OCI-LY3 (cell line): ENCODE results near the gene TMEM255B.
"Not testable (repeated sequence)": the region's sequence is repeated elsewhere in the genome, so short reads cannot be mapped to it uniquely, and the experiment has no call there.

Experiments used
- H2AFZ ChIP-seq: fragments of 200-600, 300-600 bp; shearing (Covaris generic); 2 replicates; pipeline ENCODE4 v1.6.0; 2014; ENCODE audit warnings: antibody characterized with exemption, low read depth, low read length
- H3K27ac ChIP-seq: fragments of 200-600, 300-600 bp; sonication (generic); 2 replicates; pipeline ENCODE4 v1.5.1; 2014; ENCODE audit warnings: mild to moderate bottlenecking, low read length, moderate library complexity, mixed read lengths
- H3K27me3 ChIP-seq: fragments of 200-600, 300-600 bp; sonication (generic); 2 replicates; pipeline ENCODE4 v1.6.1; 2014; ENCODE audit warnings: low read depth, low read length, mixed read lengths
- H3K36me3 ChIP-seq: fragments of 200-600, 300-600 bp; sonication (generic); replicated peaks from 2 replicates; pipeline ENCODE3; 2014; ENCODE audit warnings: low read depth, low read length, mixed read lengths
- H3K4me1 ChIP-seq: fragments of 300-600, 200-600 bp; sonication (generic); 2 replicates; pipeline ENCODE4 v1.6.1; 2014; ENCODE audit warnings: low read length, mixed read lengths
- H3K4me2 ChIP-seq: fragments of 200-600, 300-600 bp; sonication (generic); 2 replicates; pipeline ENCODE4 v1.6.1; 2014; ENCODE audit warnings: low read length, mixed read lengths
- H3K4me3 ChIP-seq: fragments of 300-600, 200-600 bp; sonication (generic); 2 replicates; pipeline ENCODE4 v1.5.1; 2014; ENCODE audit warnings: antibody characterized with exemption, mild to moderate bottlenecking, low read length, moderate library complexity
- H3K79me2 ChIP-seq: fragments of 300-600, 200-600 bp; shearing (Covaris generic); 2 replicates; pipeline ENCODE4 v1.6.1; 2014; ENCODE audit warnings: mild to moderate bottlenecking, low read length, mixed read lengths
- H3K9ac ChIP-seq: fragments of 300-600, 200-600 bp; shearing (Covaris generic); 2 replicates; pipeline ENCODE4 v1.6.0; 2014; ENCODE audit warnings: mild to moderate bottlenecking, low read length, moderate library complexity
- H3K9me3 ChIP-seq: fragments of 200-600, 300-600 bp; shearing (Covaris generic); 2 replicates; pipeline ENCODE4 v1.6.1; 2014; ENCODE audit warnings: low read length, mixed read lengths; ENCODE audit not compliant: insufficient read depth
- H4K20me1 ChIP-seq: fragments of 200-600, 300-600 bp; sonication (generic); 2 replicates; pipeline ENCODE4 v1.6.1; 2016; ENCODE audit warnings: low read length, mixed read lengths; ENCODE audit not compliant: insufficient read depth
- CTCF ChIP-seq: fragments of 200-600, 300-600 bp; sonication (generic); IDR thresholded peaks from 2 replicates; pipeline ENCODE4 v1.5.1; 2014; ENCODE audit warnings: antibody characterized with exemption, low read length, low read depth
- EZH2phosphoT487 ChIP-seq: fragments of 200-600 bp; shearing (Covaris generic); IDR thresholded peaks from 2 replicates; pipeline ENCODE4 v1.6.1; 2018; ENCODE audit warnings: antibody characterized with exemption, mixed run types, low read depth

Gene TMEM255B

GRCh38 chr13:113724780-113725315 is 34.2 kb upstream of the TMEM255B start:
- no peaks in the 10 kb centered on the region for H4K20me1 ChIP-seq
- H2AFZ ChIP-seq = no peak overlapping the region
- no peaks in the 10 kb centered on the region for H3K4me1 ChIP-seq
- no peak overlapping the region for H3K27ac ChIP-seq
- TF ChIP-seq EZH2phosphoT487 (no peak), CTCF (no peak)
- no peaks in the 10 kb centered on the region for H3K36me3 ChIP-seq
- no peaks in the 10 kb centered on the region for H3K9me3 ChIP-seq
- no peak overlapping the region for H3K9ac ChIP-seq
- H3K4me2 ChIP-seq = no peak overlapping the region
- H3K4me3 ChIP-seq = no peak overlapping the region
- no peaks in the 10 kb centered on the region for H3K79me2 ChIP-seq
- no peaks in the 10 kb centered on the region for H3K27me3 ChIP-seq

GRCh38 chr13:113725329-113726105 is 33.5 kb upstream of the TMEM255B start:
- H3K9me3 ChIP-seq, H3K27ac ChIP-seq, H3K27me3 ChIP-seq, H4K20me1 ChIP-seq, H3K9ac ChIP-seq, H3K79me2 ChIP-seq, H3K4me2 ChIP-seq, H3K36me3 ChIP-seq, H2AFZ ChIP-seq, H3K4me1 ChIP-seq, H3K4me3 ChIP-seq: not testable (repeated sequence)

- H3K79me2 ChIP-seq, H3K9me3 ChIP-seq, H3K36me3 ChIP-seq, H3K27me3 ChIP-seq, H3K27ac ChIP-seq, H3K4me1 ChIP-seq, H4K20me1 ChIP-seq, H2AFZ ChIP-seq, H3K4me3 ChIP-seq, H3K9ac ChIP-seq, H3K4me2 ChIP-seq: not testable (repeated sequence)
Observed at GRCh38 chr13:113726106-113726821, 32.8 kb upstream of the TMEM255B start.

- H3K4me2 ChIP-seq = no peak overlapping the region
- no peaks in the 10 kb centered on the region for H3K79me2 ChIP-seq
- H3K9me3 ChIP-seq = no peaks in the 10 kb centered on the region
- TF ChIP-seq EZH2phosphoT487 (no peak), CTCF (no peak)
- H3K4me3 ChIP-seq = no peak overlapping the region
- H3K9ac ChIP-seq = no peak overlapping the region
- H3K36me3 ChIP-seq = no peaks in the 10 kb centered on the region
- no peak overlapping the region for H2AFZ ChIP-seq
- H4K20me1 ChIP-seq = no peaks in the 10 kb centered on the region
- H3K27ac ChIP-seq = no peak overlapping the region
- no peaks in the 10 kb centered on the region for H3K27me3 ChIP-seq
- H3K4me1 ChIP-seq = no peaks in the 10 kb centered on the region
Observed at GRCh38 chr13:113726961-113727411, 32.0 kb upstream of the TMEM255B start.

- Histone ChIP-seq H3K4me2 (no peak overlapping the region), H3K9me3 (peaks cover under 1% of the 10 kb centered on the region; the same call in 1 of the 2 replicates), H4K20me1 (no peaks in the 10 kb centered on the region), H3K9ac (no peak overlapping the region), H3K4me1 (no peaks in the 10 kb centered on the region), H3K4me3 (no peak overlapping the region), H3K36me3 (no peaks in the 10 kb centered on the region), H2AFZ (no peak overlapping the region), H3K27ac (no peak overlapping the region), H3K79me2 (no peaks in the 10 kb centered on the region), H3K27me3 (no peaks in the 10 kb centered on the region)
- TF ChIP-seq EZH2phosphoT487 (no peak), CTCF (no peak)
Observed at GRCh38 chr13:113728571-113729054, 30.4 kb upstream of the TMEM255B start.
